Measurements from ENCODE around the gene DDX1. TPM values are rescaled to one million over a fixed set of nuclear protein-coding genes. Genes with fewer than 3 reads are reported as not detected.

Gene DDX1
- total RNA-seq, 1 experiment from 2014 or later: 70.7 TPM

DNA sequence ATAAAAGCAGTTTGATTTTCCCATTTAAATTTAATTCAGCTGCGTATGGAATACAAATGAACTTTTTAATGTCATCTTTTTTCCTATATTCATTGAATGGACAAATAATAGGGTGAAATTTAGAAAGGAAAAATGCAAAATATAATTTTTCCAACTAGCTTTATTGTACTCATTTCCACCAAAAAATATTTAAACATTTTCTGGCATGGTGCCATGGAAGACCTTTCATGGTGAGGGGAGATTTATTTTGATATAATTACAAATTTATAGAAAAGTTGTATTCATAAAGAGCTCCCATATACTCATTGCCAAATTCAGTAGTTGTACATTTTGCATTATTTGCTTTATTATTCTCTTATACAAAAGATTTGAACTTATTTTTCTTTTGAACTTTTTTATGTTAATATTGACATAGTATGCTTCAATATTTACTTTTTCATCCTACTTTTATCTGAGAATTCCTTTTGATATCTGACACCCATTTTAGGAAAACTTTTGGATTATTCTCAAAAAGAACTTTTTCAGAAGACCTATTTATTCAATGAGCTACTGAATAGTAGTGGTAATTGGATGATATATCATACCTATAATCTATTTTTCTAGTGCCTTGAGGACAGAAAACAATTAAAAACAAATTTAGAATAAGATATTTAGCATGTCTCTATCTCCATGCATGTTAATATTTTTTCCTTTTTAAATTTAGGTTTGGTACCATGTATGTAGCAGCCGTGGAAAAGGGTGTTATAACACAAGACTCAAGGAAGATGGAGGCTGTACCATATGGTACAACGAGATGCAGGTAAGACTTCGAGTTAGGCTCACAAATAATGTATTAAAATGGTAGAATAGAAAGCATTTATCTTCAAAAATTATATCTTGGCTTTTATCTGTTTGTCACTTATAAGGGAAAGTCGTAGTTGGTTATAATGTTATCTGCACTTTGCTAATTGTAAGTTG, 37.5 kb downstream of the DDX1 start:
- no peaks in the 10 kb centered on the region for H3K4me1 ChIP-seq (replicated peaks; ENCODE audit: insufficient read depth)
- H3K9me3 ChIP-seq (ENCODE audit: insufficient read depth, low read depth): no peaks in the 10 kb centered on the region
- no peaks in the 10 kb centered on the region; the same call in 1 of the 2 replicates for H3F3A ChIP-seq (ENCODE audit: insufficient read depth, low read depth)
- no peaks in the 10 kb centered on the region for H3K27me3 ChIP-seq (ENCODE audit: insufficient read depth, low read depth)
- H3K9me2 ChIP-seq (ENCODE audit: insufficient read depth): no peaks in the 10 kb centered on the region
- ChIA-PET POLR2A (ENCODE audit: unreplicated experiment) (no interaction called here), CTCF (no interaction called here)
- H2AFZ ChIP-seq: no peak overlapping the region
- TF ChIP-seq CTCF (conservative IDR thresholded peaks at IDR 0.05) (no peak), EZH2 (IDR thresholded peaks at IDR 0.05; ENCODE audit: low read depth) (no peak)
- peaks cover 49% of the 10 kb centered on the region for H3K36me3 ChIP-seq (ENCODE audit: low read depth)
- H3K4me3 ChIP-seq: no peak overlapping the region
- no peaks in the 10 kb centered on the region for H3K79me2 ChIP-seq (ENCODE audit: low read depth)
- no peak for DNase-seq
- intact Hi-C loops (cut with micrococcal nuclease; ENCODE audit: unreplicated experiment): no loop called here
- H3K4me2 ChIP-seq: no peak overlapping the region
- no peak overlapping the region for H3K27ac ChIP-seq
- BruUV-seq (replicated peaks): no TSS peak
- H4K20me1 ChIP-seq (ENCODE audit: insufficient read depth): peaks cover 10% of the 10 kb centered on the region; the same call in 1 of the 2 replicates

DNA sequence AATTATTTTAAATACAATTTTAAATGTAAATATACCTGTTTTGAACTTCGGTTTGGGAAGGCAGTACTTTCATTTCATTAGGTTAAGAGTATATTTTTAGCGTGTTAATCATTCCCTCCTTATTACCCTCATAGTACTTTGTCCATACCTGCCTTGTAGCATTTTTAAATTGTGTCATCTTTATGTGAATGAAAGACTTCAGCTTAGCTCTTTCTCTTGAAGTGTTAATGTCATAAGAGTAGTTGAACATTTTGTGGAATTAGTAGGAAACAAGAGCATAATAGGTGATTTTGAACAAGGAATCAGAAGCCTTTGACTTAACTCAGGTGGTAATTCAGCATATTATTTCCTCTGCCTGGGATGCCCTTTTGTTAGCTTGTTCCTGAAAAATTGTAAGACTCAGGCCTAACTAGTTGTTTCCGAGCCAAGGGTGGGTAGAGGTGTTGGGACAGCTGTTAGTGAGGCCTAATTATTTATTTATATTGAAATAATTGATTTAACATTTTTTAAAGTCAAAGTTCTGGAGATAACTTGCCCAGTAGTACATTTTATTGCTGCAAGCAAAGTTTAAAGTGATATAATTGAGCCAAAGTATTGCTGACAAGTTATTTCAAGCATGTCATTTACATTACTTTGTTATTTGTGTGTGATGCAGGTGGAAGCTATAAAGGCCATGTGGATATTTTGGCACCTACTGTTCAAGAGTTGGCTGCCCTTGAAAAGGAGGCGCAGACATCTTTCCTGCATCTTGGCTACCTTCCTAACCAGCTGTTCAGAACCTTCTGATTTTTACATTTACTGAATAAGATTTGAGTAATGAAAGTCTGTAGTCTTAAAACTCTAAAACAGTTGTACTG, 38.7 kb downstream of the DDX1 start:
- Histone ChIP-seq H2AFZ (no peak overlapping the region), H3K27me3 (ENCODE audit: insufficient read depth, low read depth) (no peaks in the 10 kb centered on the region), H3F3A (ENCODE audit: insufficient read depth, low read depth) (peaks cover under 1% of the 10 kb centered on the region), H3K27ac (no peak overlapping the region), H3K36me3 (ENCODE audit: low read depth) (peaks cover 41% of the 10 kb centered on the region), H3K4me1 (replicated peaks; ENCODE audit: insufficient read depth) (no peaks in the 10 kb centered on the region), H3K4me3 (no peak overlapping the region), H4K20me1 (ENCODE audit: insufficient read depth) (peaks cover 5% of the 10 kb centered on the region; the same call in 1 of the 2 replicates), H3K9me3 (ENCODE audit: insufficient read depth, low read depth) (no peaks in the 10 kb centered on the region), H3K4me2 (no peak overlapping the region), H3K9me2 (ENCODE audit: insufficient read depth) (no peaks in the 10 kb centered on the region), H3K79me2 (ENCODE audit: low read depth) (no peaks in the 10 kb centered on the region)
- no peak for DNase-seq
- ChIA-PET CTCF (no interaction called here), POLR2A (ENCODE audit: unreplicated experiment) (no interaction called here)
- intact Hi-C loops (cut with micrococcal nuclease; ENCODE audit: unreplicated experiment): no loop called here
- no TSS peak for BruUV-seq (replicated peaks)
- TF ChIP-seq EZH2 (IDR thresholded peaks at IDR 0.05; ENCODE audit: low read depth) (no peak), CTCF (conservative IDR thresholded peaks at IDR 0.05) (no peak)

GRCh38 chr2:15630978-15631719, 39.5 kb downstream of the DDX1 start:
- ChIA-PET POLR2A (ENCODE audit: unreplicated experiment) (interaction anchor here (0.6 kb wide), 1 partner anchor 25 kb away, joined by 18 read pairs; no protein-coding TSS in a partner anchor), CTCF (no interaction called here)
- intact Hi-C loops (cut with micrococcal nuclease; ENCODE audit: unreplicated experiment): no loop called here
- TF ChIP-seq CTCF (conservative IDR thresholded peaks at IDR 0.05) (no peak), EZH2 (IDR thresholded peaks at IDR 0.05; ENCODE audit: low read depth) (no peak)
- Histone ChIP-seq H3K27ac (no peak overlapping the region), H2AFZ (no peak overlapping the region), H3K4me1 (replicated peaks; ENCODE audit: insufficient read depth) (no peaks in the 10 kb centered on the region), H3K9me3 (ENCODE audit: insufficient read depth, low read depth) (no peaks in the 10 kb centered on the region), H3K36me3 (ENCODE audit: low read depth) (peaks cover 41% of the 10 kb centered on the region), H3F3A (ENCODE audit: insufficient read depth, low read depth) (peaks cover 8% of the 10 kb centered on the region), H3K79me2 (ENCODE audit: low read depth) (no peaks in the 10 kb centered on the region), H3K27me3 (ENCODE audit: insufficient read depth, low read depth) (no peaks in the 10 kb centered on the region), H3K9me2 (ENCODE audit: insufficient read depth) (no peaks in the 10 kb centered on the region), H3K4me2 (no peak overlapping the region), H3K4me3 (no peak overlapping the region), H4K20me1 (ENCODE audit: insufficient read depth) (peaks cover 3% of the 10 kb centered on the region)
- DNase-seq: no peak
- no TSS peak for BruUV-seq (replicated peaks)
